Measurements from ENCODE around the gene TIMP2. TPM values are rescaled to one million over a fixed set of nuclear protein-coding genes. Genes with fewer than 3 reads are reported as not detected.

The TIMP2 gene
- total and polyA plus RNA-seq, 4 donors, result 8.9 to 37.6 (median 10.1) TPM

- Histone ChIP-seq H3K9me3 (ENCODE audit: control insufficient read depth in 4 of 4, low read length in 3 of 4) (no peaks in the 10 kb centered on the region), H3K4me1 (ENCODE audit: control insufficient read depth in 4 of 4, insufficient read depth in 4 of 4, low read length in 3 of 4) (no peaks in the 10 kb centered on the region), H3K27me3 (ENCODE audit: control insufficient read depth in 4 of 4, insufficient read depth in 4 of 4, low read length in 3 of 4) (no peaks in the 10 kb centered on the region), H3K27ac (ENCODE audit: low read depth in 1 of 2, low read length in 2 of 2) (no peak overlapping the region), H3K36me3 (ENCODE audit: control insufficient read depth in 4 of 4, insufficient read depth in 3 of 4, low read depth in 1 of 4, low read length in 3 of 4) (no peaks in the 10 kb centered on the region), H3K9ac (ENCODE audit: low read depth in 1 of 2, low read length in 2 of 2) (no peak overlapping the region), H3K4me3 (ENCODE audit: low read depth in 1 of 3, low read length in 3 of 3) (no peak overlapping the region)
- peak; percentile 27 to 70 for TF ChIP-seq HNF4A (conservative IDR thresholded peaks at IDR 0.05)
- TF ChIP-seq CTCF (IDR thresholded peaks at IDR 0.05; ENCODE audit: low read depth, low read length, missing input control), result no peak
- TF ChIP-seq ZBTB33 (IDR thresholded peaks at IDR 0.05), result no peak
- peak; percentile 19 for TF ChIP-seq SP1 (IDR thresholded peaks at IDR 0.05)
- no peak for TF ChIP-seq YY1 (IDR thresholded peaks at IDR 0.05)
- no peak for DNase-seq (ENCODE audit: low spot score)
- WGBS, result 67% methylated on average over 19 of the region's 19 CpGs
Measured at GRCh38 chr17:78962345-78962983, 37.3 kb upstream of the TIMP2 start.

- TF ChIP-seq HNF4G (IDR thresholded peaks at IDR 0.05) (no peak), ZBTB33 (IDR thresholded peaks at IDR 0.05) (no peak), MAX (IDR thresholded peaks at IDR 0.05) (no peak), JUND (IDR thresholded peaks at IDR 0.05) (no peak), EGR1 (IDR thresholded peaks at IDR 0.05; ENCODE audit: low read depth in 2 of 2) (no peak), FOXA1 (IDR thresholded peaks at IDR 0.05) (no peak), HNF4A (conservative IDR thresholded peaks at IDR 0.05) (no peak), YY1 (IDR thresholded peaks at IDR 0.05) (no peak), CTCF (IDR thresholded peaks at IDR 0.05; ENCODE audit: low read depth, low read length, missing input control) (no peak), TAF1 (conservative IDR thresholded peaks at IDR 0.05) (no peak), RAD21 (IDR thresholded peaks at IDR 0.05) (no peak), RXRA (IDR thresholded peaks at IDR 0.05) (no peak), GABPA (IDR thresholded peaks at IDR 0.05 in 1 of 2, conservative IDR thresholded peaks at IDR 0.05 in 1 of 2) (no peak), NR2F2 (IDR thresholded peaks at IDR 0.05) (no peak), REST (IDR thresholded peaks at IDR 0.05) (no peak), ATF3 (IDR thresholded peaks at IDR 0.05) (no peak)
Measured at GRCh38 chr17:78961571-78961970, 36.4 kb upstream of the TIMP2 start.

More at GRCh38 chr17:78961571-78961970, 36.4 kb upstream of the TIMP2 start:
- H3K27ac ChIP-seq (ENCODE audit: low read depth in 1 of 2, low read length in 2 of 2), result no peak overlapping the region
- H3K4me1 ChIP-seq (ENCODE audit: control insufficient read depth in 4 of 4, insufficient read depth in 4 of 4, low read length in 3 of 4), result no peaks in the 10 kb centered on the region
- H3K27me3 ChIP-seq (ENCODE audit: control insufficient read depth in 4 of 4, insufficient read depth in 4 of 4, low read length in 3 of 4), result no peaks in the 10 kb centered on the region
- WGBS, result 96% methylated on average over 4 of the region's 4 CpGs
- no peak for DNase-seq (ENCODE audit: low spot score)
- H3K9me3 ChIP-seq (ENCODE audit: control insufficient read depth in 4 of 4, low read length in 3 of 4), result no peaks in the 10 kb centered on the region
- H3K9ac ChIP-seq (ENCODE audit: low read depth in 1 of 2, low read length in 2 of 2), result no peak overlapping the region
- H3K4me3 ChIP-seq (ENCODE audit: low read depth in 1 of 3, low read length in 3 of 3), result no peak overlapping the region
- H3K36me3 ChIP-seq (ENCODE audit: control insufficient read depth in 4 of 4, insufficient read depth in 3 of 4, low read depth in 1 of 4, low read length in 3 of 4), result no peaks in the 10 kb centered on the region
